Measurements from ENCODE around the gene CNOT1. TPM values are rescaled to one million over a fixed set of nuclear protein-coding genes. Genes with fewer than 3 reads are reported as not detected.

CNOT1 gene
- total RNA-seq, result 106 and 121 TPM in 2 replicates

DNA sequence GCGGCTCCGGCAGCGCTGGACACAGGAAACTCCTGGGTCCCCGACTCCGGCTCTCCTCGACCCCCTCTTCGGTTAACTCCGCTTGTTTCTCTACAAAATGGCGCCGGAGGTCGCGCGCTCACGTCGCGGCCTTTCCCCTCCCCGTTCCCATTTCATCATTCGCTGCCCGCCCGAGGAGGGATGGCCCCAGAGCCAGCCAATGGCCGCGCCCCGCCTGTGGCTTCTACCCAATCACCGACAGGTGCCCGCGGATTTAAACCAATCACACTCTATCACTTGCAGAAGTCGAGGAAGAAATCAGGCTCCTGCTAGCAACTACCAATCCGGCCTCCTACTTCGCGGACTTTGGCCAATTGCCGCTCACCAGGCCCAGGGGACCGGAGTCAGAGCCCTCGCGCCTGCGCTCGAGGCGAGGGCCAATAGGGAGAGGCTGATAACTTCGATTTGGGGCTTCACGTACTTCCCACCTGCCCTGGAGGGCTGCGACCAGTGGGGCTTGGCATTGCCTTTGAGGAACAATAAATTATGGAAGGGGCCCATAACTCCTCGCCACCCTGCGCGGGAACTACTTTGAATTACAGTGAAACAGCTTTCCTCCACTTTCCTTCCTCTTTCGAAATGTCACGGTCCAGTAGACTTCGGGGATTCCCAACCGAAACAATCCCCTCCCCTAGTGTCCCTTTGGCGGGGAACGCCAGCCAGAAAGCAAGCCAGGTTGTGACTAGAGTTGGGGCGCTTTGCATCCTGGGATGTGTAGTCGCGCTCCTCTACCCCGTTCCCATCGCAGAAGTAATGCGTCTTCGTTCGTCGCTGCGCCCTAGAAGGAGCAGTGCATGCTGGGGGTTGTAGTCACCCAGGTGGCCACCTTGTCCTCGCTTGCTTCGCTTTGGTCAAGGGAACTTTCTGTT lies at the start of gene CNOT1:
Gene CNOT1 (minus strand): TSS at position 94 of the 908 bp plus-strand sequence. CDS start 30,489 bp downstream, outside the sequence.

DNA sequence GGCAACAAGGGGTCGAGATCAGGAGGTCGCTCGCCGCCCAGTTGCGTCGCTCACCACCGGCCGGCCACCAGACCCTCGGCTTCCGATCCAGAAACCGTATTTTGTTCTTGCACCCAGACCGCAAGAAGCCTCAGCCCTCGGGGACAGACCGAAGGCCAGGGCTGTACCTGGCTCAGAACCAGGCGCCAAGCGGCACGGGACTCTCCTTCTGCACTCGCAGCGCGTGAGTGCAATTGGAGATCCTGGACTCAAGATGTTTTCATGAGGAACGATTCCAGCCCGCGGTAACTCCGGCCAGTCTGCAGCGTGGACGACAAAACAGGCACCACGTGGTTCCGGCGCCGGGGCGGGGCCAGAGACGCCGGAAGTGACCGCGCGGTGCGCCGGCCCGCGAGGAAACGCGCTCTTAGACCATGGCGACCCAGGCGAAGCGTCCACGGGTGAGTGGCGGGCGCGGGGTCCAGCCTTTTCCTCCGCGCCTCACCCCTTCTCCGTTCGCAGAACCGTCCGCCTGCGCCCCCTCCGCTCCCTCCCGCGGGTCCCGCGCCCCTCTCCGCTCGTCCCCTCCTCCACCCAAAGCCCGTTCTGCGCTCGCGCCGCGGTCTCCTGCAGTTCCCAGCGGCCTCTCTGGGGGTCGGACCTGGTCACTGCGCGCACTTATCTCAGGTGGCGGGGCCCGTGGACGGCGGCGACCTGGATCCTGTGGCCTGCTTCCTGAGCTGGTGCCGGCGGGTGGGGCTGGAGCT lies 114.3 kb downstream of the CNOT1 start, which contains the start of gene SETD6:
Gene SETD6 (plus strand): TSS at position 393 of the 746 bp plus-strand sequence. CDS start 21 bp downstream, at position 414.

DNA sequence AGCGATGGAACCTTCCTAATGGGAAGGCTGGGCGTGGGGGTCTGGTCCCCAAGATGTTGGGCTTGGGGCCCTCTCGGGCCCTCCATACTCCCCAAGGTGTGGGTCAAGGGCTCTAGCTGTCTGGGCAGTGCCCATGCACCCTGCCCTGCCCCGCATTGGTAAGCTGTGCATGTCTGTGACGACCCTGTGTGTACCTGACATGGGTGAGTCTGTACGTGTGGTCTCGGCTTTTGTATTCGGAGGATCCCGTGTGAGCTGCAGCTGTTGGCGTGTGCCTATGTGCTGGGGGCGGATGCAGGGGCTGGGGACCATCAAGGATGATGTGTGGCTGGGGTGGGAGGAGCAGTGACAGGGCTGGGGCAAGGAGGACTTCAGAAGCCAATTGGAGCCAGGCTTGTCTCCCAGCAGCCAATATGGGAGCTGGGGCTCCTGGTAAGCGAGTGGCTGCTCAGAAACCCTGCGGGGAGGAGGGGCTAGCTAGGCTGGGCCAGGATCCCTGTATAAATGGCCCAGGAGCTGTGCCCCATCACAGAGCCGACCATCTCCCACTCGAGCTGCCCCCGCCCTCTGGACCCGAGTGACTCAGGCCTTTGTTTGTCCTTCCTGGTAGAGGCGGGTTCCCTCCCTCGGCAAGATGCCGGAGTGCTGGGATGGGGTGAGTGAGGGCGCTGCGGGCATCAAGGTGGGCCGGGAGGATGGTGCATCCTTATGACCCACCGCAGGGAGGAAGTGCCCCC lies 129.8 kb downstream of the CNOT1 start, which contains the start of gene NDRG4:
Gene NDRG4 (plus strand): TSS at position 529 of the 737 bp plus-strand sequence. CDS start 106 bp downstream, at position 635.

Other genes with a start within 250 kb of the CNOT1 start
- gene GINS3, start 237.4 kb downstream of the CNOT1 start, total RNA-seq, result 1.0 and 1.1 TPM in 2 replicates
- 5.6 and 20.0 TPM in 2 replicates for gene NDRG4, start 129.7 kb downstream of the CNOT1 start, total RNA-seq
- 8.2 and 9.5 TPM in 2 replicates for gene SETD6, start 114.3 kb downstream of the CNOT1 start, total RNA-seq
- gene SLC38A7, start 54.9 kb upstream of the CNOT1 start, total RNA-seq, result 27.6 and 32.2 TPM in 2 replicates
- 12.4 and 22.2 TPM in 2 replicates for gene GOT2, start 104.5 kb upstream of the CNOT1 start, total RNA-seq

All from bronchial smooth muscle cell (primary cell).